Rectal smooth muscle tissue (tissue), 1 donor: ENCODE data around the gene BAX.
"Not testable (repeated sequence)": the region's sequence is repeated elsewhere in the genome, so short reads cannot be mapped to it uniquely, and the experiment has no call there.

Experiments
- H3K27ac ChIP-seq: one replicate; pipeline ENCODE4 v1.7.0; 2013; ENCODE audit warnings: low read depth, low read length, inconsistent platforms
- H3K27me3 ChIP-seq: one replicate; pipeline ENCODE4 v1.7.0; 2013; ENCODE audit warnings: low read length; ENCODE audit not compliant: control insufficient read depth, insufficient read depth
- H3K36me3 ChIP-seq: one replicate; pipeline ENCODE4 v1.7.0; 2013; ENCODE audit warnings: low read length; ENCODE audit not compliant: control insufficient read depth, insufficient read depth
- H3K4me1 ChIP-seq: one replicate; pipeline ENCODE4 v1.7.0; 2013; ENCODE audit warnings: low read length; ENCODE audit not compliant: control insufficient read depth, insufficient read depth
- H3K4me3 ChIP-seq: one replicate; pipeline ENCODE4 v1.7.0; 2013; ENCODE audit warnings: low read length
- H3K9ac ChIP-seq: one replicate; pipeline ENCODE4 v1.7.0; 2013; ENCODE audit warnings: low read length

Gene BAX

DNA sequence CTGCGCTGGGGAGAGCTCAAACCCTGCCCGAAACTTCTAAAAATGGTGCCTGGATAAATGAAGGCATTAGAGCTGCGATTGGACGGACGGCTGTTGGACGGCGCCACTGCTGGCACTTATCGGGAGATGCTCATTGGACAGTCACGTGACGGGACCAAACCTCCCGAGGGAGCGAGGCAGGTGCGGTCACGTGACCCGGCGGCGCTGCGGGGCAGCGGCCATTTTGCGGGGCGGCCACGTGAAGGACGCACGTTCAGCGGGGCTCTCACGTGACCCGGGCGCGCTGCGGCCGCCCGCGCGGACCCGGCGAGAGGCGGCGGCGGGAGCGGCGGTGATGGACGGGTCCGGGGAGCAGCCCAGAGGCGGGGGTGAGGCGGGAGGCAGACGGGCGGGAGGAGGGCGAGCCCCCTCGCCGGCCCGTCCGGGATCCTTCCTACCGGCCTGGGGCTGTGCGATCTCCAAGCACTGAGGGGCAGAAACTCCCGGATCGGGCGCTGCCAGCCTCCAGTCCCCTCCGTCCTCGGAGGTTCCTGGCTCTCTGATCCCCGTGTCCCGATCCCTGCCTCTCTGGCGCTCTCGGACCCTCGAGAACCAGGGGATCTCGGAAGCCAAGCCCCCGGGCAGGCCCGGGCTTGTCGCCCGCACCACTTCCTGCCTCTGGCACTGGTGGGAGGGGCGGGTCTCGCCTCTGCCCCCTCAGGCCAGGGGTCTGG, at the start of gene BAX:
Gene BAX (plus strand): TSS at position 281 of the 713 bp plus-strand sequence. CDS start 54 bp downstream, at position 335.
- Histone ChIP-seq H3K27ac (peak within 1 kb of the TSS; percentile 86), H3K4me1 (peaks cover 4% of the 10 kb centered on the region), H3K9ac (peak within 1 kb of the TSS; percentile 100), H3K27me3 (no peaks in the 10 kb centered on the region), H3K36me3 (no peaks in the 10 kb centered on the region), H3K4me3 (peak within 1 kb of the TSS; percentile 97)

DNA sequence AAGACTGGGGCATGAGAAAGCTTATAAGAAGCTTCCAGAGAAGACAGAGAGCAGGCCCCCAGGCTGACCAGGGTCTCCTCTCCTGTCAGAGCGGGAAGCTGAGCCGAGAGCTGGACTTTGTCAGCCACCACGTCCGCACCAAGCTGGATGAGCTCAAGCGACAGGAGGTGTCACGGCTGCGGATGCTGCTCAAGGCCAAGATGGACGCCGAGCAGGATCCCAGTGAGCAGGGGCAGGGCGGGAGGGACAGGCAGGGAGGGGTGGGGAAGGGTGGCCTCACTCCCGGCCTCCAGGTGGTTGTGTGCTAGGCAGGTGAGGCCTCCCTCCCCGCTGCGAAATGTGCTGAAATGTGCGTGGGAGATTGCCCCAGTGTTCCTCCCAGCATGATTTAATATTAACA, 49.0 kb upstream of the BAX start:
- peaks cover 18% of the 10 kb centered on the region for H3K36me3 ChIP-seq
- H3K27ac ChIP-seq = no peak overlapping the region
- no peak overlapping the region for H3K9ac ChIP-seq
- H3K4me3 ChIP-seq = no peak overlapping the region
- peaks cover 5% of the 10 kb centered on the region for H3K4me1 ChIP-seq
- H3K27me3 ChIP-seq = no peaks in the 10 kb centered on the region

DNA sequence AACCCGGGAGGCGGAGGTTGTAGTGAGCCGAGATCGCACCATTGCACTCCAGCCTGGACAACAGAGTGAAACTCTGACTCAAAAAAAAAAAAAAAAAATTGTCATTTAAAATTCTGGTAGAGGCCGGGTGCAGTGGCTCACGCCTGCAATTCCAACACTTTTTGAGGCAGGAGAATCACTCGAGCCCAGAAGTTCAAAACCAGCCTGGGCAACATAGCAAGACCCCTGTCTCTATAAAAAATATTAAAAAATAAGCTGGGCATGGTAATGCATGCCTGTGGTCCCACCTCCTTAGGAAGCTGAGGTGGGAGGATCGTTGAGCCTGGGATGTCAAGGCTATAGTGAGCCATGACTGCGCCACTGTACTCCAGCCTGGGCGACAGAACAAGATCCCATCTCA, 48.4 kb upstream of the BAX start:
- H3K4me1 ChIP-seq = no peaks in the 10 kb centered on the region
- no peak overlapping the region for H3K9ac ChIP-seq
- H3K36me3 ChIP-seq = peaks cover 24% of the 10 kb centered on the region
- H3K27ac ChIP-seq = no peak overlapping the region
- H3K27me3 ChIP-seq = no peaks in the 10 kb centered on the region
- no peak overlapping the region for H3K4me3 ChIP-seq

DNA sequence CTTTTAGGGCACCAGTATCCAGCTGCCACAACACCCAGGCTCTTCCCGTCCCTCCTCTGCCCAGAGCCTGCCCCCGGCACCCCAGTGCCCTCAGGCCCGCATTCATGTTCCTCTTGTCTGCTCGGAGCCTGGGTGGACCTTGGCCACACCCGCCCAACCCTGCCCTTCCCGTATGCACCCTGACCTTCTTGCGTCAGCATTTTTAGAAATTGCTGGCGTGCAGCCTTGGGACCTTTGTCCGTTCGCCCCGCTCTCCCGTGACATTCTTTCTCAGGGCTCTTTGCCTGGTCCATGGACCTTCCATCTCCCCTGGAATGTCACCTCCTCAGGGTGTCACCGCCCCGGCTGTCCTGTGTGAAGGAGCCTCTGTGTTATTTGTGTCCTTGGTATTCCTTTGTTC, 47.0 kb upstream of the BAX start:
- no peak overlapping the region for H3K4me3 ChIP-seq
- no peaks in the 10 kb centered on the region for H3K27me3 ChIP-seq
- H3K27ac ChIP-seq = no peak overlapping the region
- H3K36me3 ChIP-seq = peaks cover 33% of the 10 kb centered on the region
- H3K4me1 ChIP-seq = no peaks in the 10 kb centered on the region
- no peak overlapping the region for H3K9ac ChIP-seq

DNA sequence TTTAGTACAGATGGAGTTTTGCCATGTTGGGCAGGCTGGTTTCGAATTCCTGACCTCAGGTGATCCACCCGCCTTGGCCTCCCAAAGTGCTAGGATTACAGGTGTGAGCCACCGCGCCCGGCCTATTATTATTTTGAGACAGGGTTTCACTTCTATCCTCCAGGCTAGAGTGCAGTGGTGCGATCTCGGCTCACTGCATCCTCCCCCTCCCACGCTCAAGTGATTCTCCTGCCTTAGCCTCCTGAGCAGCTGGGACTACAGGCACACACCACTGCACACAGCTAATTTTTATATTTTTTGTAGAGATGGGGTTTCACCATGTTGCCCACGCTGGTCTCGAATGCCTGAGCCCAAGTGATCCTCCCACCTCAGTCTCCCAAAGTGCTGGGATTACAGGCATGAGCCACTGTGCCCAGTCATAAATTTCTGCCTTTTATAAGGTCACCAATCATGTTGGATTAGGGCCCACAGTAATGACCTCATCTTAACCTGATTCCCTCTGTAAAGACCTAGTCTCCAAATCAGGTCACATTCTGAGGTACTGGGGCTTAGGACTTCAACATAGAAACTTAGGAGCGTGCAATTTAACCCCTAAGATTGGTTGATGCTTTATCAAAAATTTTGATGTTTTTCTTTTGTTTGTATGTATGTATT, 45.1 kb upstream of the BAX start:
- H3K4me1 ChIP-seq, H3K27me3 ChIP-seq, H3K4me3 ChIP-seq, H3K9ac ChIP-seq, H3K27ac ChIP-seq: not testable (repeated sequence)
- peaks cover 47% of the 10 kb centered on the region for H3K36me3 ChIP-seq

DNA sequence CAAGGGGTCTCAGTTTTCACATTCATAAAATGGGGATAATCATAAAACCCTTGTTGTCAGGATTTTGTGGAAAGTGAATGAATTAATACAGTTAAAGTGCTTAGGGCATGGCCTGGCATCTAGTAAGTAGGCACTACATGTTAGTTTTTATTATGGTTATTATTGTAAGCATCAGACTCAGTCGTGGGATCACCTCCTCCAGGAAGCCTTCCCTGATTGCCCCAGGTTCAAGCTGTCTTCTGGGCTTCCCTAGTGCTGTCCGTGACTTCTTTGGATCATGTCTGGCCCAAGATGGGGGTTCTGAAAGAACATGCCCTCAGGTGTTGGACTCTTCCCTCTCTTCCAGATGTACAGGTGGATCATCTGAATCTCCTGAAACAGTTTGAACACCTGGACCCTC, 43.9 kb upstream of the BAX start:
- peaks cover 38% of the 10 kb centered on the region for H3K36me3 ChIP-seq
- H3K4me1 ChIP-seq = no peaks in the 10 kb centered on the region

DNA sequence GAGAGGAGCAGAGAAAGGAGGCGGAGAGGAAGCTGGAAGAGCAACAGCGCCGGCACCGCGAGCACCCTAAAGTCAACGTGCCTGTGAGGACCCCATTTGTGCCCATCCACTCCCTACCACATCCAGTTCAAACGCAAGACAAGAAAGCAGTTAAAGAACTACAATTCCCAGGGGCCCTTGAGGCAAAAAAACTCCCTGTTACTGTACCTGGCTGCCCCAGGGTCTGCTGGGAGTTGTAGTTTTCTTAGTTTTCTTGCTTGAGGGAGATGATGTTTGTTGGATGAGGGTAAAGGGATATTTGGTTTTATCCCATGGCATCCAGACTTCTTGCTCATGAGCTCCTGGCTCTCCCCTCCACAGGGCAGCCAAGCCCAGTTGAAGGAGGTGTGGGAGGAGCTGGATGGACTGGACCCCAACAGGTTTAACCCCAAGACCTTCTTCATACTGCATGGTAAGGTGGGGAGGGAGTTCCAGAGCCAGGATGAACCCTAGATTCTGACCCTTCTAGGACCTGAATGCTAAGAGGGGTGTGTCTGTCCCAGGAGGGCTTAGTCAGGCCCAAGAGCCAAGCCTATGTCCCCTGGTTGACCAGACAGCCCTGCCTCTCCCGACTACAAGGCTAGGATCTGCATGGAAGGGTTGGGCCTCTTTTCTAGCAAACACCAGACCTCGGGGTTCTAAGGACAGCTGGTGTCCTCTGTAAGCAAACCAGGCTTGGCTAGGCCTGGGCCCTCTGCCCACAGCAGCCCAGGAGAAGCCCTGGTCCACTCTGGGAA, 41.4 kb upstream of the BAX start:
- Histone ChIP-seq H3K27me3 (no peaks in the 10 kb centered on the region), H3K36me3 (peaks cover 39% of the 10 kb centered on the region), H3K9ac (no peak overlapping the region), H3K4me3 (no peak overlapping the region), H3K27ac (no peak overlapping the region), H3K4me1 (no peaks in the 10 kb centered on the region)

More for the DNA sequence above, 43.9 kb upstream of the BAX start:
- H3K27me3 ChIP-seq = no peaks in the 10 kb centered on the region
- no peak overlapping the region for H3K9ac ChIP-seq
- no peak overlapping the region for H3K27ac ChIP-seq
- no peak overlapping the region for H3K4me3 ChIP-seq

DNA sequence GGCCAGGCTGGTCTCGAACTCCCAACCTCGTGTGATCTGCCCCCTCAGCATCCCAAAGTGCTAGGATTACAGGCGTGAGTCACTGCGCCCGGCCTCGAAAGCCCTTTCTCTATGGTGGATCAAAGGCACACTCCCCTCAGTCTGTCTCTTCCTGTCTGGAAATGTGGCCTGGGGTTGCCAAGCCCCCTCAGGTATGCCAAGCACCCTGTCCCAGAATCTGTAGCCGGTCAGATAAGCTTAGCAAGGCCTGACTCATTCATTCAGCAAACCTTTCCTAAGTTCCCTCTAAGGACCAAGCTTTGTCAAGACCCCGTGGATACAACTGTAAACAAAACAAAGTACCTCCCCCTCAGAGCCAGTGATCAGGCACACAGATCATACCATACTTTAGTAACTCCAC, 40.5 kb upstream of the BAX start:
- Histone ChIP-seq H3K27ac (no peak overlapping the region), H3K9ac (no peak overlapping the region), H3K27me3 (no peaks in the 10 kb centered on the region), H3K4me1 (no peaks in the 10 kb centered on the region), H3K4me3 (no peak overlapping the region), H3K36me3 (peaks cover 39% of the 10 kb centered on the region)

DNA sequence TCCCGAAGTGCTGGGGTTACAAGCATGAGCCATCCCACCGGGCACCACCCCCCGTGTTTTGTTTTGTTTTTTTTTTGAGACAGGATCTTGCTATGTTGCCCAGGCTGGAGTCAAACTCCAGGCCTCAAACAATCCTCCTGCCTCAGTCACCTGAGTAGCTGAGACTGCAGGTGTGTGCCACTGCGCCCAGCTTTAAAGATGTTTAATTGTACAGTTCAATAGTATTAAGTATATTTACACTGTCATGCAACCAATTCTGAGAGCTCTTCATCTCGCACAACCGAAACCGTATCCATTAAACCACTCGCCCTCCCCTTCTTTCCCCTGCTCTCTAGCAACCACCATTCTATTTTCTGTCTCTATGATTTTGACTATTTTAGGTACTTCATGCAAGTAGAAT, 38.9 kb upstream of the BAX start:
- Histone ChIP-seq H3K27ac (no peak overlapping the region), H3K36me3 (peaks cover 39% of the 10 kb centered on the region)

DNA sequence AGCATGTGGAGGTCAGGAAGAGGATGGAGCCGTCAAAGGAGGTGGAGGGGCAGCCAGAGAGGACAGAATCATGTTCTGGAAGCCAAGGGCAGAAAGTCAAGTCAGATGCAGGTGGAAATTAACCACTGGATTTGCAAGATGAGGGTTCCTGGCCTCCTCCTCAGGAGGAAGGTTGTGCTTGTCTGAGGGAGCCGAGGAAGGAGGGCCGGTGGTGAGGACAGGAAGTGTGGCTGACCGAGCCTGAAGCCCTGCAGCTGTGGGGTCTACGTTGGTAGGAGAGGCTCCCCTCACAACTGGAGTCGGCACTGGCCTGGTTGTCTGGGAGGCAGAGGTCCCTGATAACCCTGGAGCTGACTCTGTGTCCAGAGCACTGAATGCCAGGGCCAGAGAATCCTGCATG, 36.6 kb upstream of the BAX start:
- Histone ChIP-seq H3K27me3 (no peaks in the 10 kb centered on the region), H3K27ac (no peak overlapping the region), H3K9ac (no peak overlapping the region), H3K4me3 (no peak overlapping the region), H3K4me1 (no peaks in the 10 kb centered on the region), H3K36me3 (peaks cover 26% of the 10 kb centered on the region)

More for the DNA sequence above, 38.9 kb upstream of the BAX start:
- Histone ChIP-seq H3K27me3 (no peaks in the 10 kb centered on the region), H3K9ac (no peak overlapping the region), H3K4me3 (no peak overlapping the region), H3K4me1 (no peaks in the 10 kb centered on the region)

DNA sequence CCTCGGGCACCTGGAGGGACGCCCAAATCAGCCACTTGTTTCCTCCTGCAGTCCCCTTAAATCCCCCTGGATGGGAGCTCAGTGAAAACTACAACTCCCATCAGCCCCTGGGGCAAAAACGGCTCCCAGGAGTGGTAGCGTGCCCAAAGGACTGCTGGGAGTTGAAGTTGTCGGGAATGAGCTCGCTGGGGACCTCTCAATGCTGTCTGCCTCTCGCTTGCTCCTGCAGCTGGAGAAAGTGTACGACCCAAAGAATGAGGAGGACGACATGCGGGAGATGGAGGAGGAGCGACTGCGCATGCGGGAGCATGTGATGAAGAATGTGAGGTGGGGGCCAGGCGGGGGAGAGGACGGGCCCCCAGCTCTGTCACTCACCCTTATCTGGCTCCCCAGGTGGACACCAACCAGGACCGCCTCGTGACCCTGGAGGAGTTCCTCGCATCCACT, 35.9 kb upstream of the BAX start:
- Histone ChIP-seq H3K4me3 (no peak overlapping the region), H3K27ac (no peak overlapping the region), H3K9ac (no peak overlapping the region), H3K27me3 (no peaks in the 10 kb centered on the region), H3K36me3 (peaks cover 21% of the 10 kb centered on the region), H3K4me1 (no peaks in the 10 kb centered on the region)

DNA sequence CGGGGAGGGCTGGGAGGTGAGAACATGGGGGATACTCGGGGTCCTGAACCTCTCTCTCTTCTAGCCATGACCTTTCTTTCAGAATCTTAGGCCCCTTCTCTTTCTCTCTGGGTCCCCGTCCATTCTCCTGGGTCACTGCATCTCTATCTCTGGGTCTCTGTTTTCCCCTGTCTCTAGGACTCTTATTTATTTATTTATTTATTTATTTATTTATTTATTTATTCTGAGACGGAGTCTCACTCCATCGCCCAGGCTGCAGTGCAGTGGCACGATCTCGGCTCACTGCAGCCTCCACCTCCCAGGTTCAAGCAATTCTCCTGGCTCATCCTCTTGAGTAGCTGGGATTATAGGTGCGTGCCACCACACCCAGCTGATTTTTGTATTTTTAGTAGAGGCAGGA, 35.4 kb upstream of the BAX start:
- H3K9ac ChIP-seq, H3K27ac ChIP-seq: not testable (repeated sequence)
- peaks cover 18% of the 10 kb centered on the region for H3K36me3 ChIP-seq

More for the DNA sequence above, 35.4 kb upstream of the BAX start:
- H3K4me1 ChIP-seq, H3K4me3 ChIP-seq, H3K27me3 ChIP-seq: not testable (repeated sequence)
